Stimulated activated CD4-positive, alpha-beta T cell treated with anti-CD3 and anti-CD28 coated beads, TNF-alpha, amount 100 ng/mL, for 4 hours (primary cell): ENCODE results near the gene AP1AR.

Experiments
- DNase-seq, 3 experiments: peaks; one replicate each; pipeline ENCODE4 v3.0.0-alpha.2; 2020; ENCODE audit warnings: low read depth in 3 of 3

Gene AP1AR

GRCh38 chr4:112312610-112313239 lies 81.1 kb downstream of the AP1AR start:
- no peak for DNase-seq

GRCh38 chr4:112315446-112315845 lies 83.9 kb downstream of the AP1AR start:
- no peak for DNase-seq

DNA sequence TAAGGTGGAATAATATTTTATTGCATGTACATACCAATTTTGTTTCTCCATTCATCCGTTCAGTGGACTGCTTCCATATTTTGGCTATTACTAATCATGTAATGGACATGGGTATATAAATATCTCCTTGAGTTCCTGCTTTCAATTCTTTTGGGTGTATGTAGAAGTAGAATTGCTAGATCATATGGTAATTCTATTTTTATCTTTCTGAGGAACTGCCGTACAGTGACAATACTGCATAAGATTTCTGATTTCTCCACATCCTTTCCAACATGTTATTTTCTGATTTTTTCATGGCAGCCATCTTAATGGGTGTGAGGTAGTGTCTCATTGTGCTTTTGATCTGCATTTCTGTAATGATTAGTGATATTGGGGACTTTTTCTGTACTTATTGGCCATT lies 84.8 kb downstream of the AP1AR start:
- no peak for DNase-seq

DNA sequence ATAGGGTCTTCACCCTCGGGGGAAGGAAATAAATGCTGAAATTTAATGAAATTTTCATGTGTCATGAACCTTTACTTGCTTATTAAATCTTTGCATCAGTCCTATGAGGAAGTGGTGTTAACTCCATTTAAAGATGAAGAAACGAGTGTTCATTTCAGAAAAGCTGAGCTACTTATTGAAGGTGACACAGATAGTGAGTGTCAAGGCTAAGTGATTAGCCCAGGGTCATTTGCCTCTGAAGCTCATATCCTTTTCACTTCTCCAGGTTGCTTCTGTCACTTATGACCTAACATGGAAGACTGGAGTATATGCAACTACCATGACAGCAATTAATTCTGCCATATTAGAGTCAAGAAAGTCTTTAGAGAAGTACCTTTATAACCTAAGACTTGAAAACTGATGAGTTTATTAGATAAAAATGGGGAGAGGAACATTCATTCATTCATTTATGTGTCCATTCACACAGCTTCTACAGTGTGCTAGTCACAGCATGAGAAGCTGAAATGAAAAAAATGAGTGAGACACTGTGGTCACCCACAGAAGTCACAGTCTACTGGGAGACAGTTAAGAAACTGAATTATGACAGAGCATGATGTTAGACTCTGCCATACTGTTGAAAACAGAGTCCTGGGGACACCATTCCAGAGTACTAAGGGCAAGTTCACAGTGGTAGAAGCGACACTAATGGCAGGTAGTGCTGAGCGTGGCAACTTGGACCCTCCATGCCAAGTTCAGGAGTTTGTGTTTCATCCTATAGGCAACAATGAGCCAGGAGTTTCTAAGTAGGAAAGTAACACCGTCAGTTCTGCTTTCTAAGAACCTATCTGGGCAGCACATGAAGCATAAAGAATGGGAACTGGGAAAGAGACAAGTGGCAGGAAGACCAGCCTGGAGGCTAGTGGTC lies 86.9 kb downstream of the AP1AR start:
- no peak for DNase-seq
